Measurements from ENCODE around the gene SOS2.

- TF ChIP-seq CTCF (IDR thresholded peaks at IDR 0.05 in 2 of 3, conservative IDR thresholded peaks at IDR 0.05 in 1 of 3; ENCODE audit: control insufficient read depth in 2 of 3, extremely low read depth in 1 of 3, insufficient read depth in 1 of 3, low read depth in 3 of 3, low read length in 3 of 3) (no peak), NBN (IDR thresholded peaks at IDR 0.05) (no peak)
Measured at GRCh38 chr14:50262865-50263264, 31.5 kb upstream of the SOS2 start.
